K562 (cell line): Measurements from ENCODE around the gene LRRC7. TPM values are rescaled to one million over a fixed set of nuclear protein-coding genes. Genes with fewer than 3 reads are reported as not detected.

Experiments used
- ATAC-seq: fragments of 200-7000 bp; cut with Tn5 transposase; 3 replicates; pipeline ENCODE4 v1.9.1; 2020; ENCODE audit warnings: moderate library complexity
- BruUV-seq: library from RNA; stranded (reverse); fragments of 400-500 nt; replicated peaks from 2 replicates; lab custom pipeline; 2021; lab: Mats Ljungman, UMichigan
- CTCF ChIA-PET: fragments of 300-600 bp; formaldehyde crosslinking; extraction: SDS; loops from one replicate; lab custom pipeline; 2021; ENCODE audit warnings: low intra/inter-chr PET ratio; lab: Yijun Ruan, JAX
- POLR2A ChIA-PET: fragments of 300-600, 350-650 bp; sonication (Branson Sonifier 250); formaldehyde crosslinking; extraction: SDS; loops from one replicate; lab custom pipeline; 2021; ENCODE audit warnings: antibody characterized with exemption, inconsistent platforms; lab: Yijun Ruan, JAX
- DNase-seq, 4 experiments: peaks; one replicate each; pipeline versions ENCODE4 v3.0.0 to v3.0.0-alpha.2; 2011 to 2018; ENCODE audit warnings: low spot score in 3 of 4, mixed read lengths in 3 of 4; ENCODE audit errors: extremely low read depth in 1 of 4
- FAIRE-seq: peaks from 2 replicates; lab custom pipeline; 2011; peaks lifted over from hg19 to GRCh38; lab: Jason Lieb, UNC
- H2AFZ ChIP-seq: 2 replicates; pipeline ENCODE4 v1.6.0; 2011; ENCODE audit warnings: low read depth, low read length, control low read depth, inconsistent platforms
- H3K27ac ChIP-seq: fragments of 200-600 bp; 3 replicates; pipeline ENCODE4 v1.8.0; 2011; ENCODE audit warnings: low read depth, mild to moderate bottlenecking, control low read depth, inconsistent platforms, low read length, moderate library complexity, mixed read lengths; ENCODE audit errors: extremely low read depth
- H3K27me3 ChIP-seq, 2 experiments: fragments of 300-600 bp in 1 of 2; 2 replicates in 1 of 2; 3 replicates in 1 of 2; pipeline versions ENCODE4 v1.6.0 to v1.8.0; 2011; ENCODE audit warnings: inconsistent platforms in 2 of 2, low read length in 2 of 2, mild to moderate bottlenecking in 1 of 2, mixed read lengths in 1 of 2, moderate library complexity in 1 of 2; ENCODE audit not compliant: control insufficient read depth in 2 of 2, insufficient read depth in 2 of 2
- H3K36me3 ChIP-seq: fragments of 300-600 bp; 3 replicates; pipeline ENCODE4 v1.8.0; 2011; ENCODE audit warnings: mild to moderate bottlenecking, low read length, inconsistent platforms; ENCODE audit not compliant: control insufficient read depth, insufficient read depth
- H3K4me1 ChIP-seq, 2 experiments: fragments of 200-600 bp in 1 of 2; replicated peaks in 1 of 2; 2 replicates in 1 of 2; 3 replicates in 1 of 2; pipeline versions ENCODE4 v1.5.1 to v1.8.0; 2011; ENCODE audit warnings: inconsistent platforms in 2 of 2, low read length in 2 of 2, mild to moderate bottlenecking in 1 of 2, mixed read lengths in 1 of 2, moderate library complexity in 1 of 2; ENCODE audit not compliant: control insufficient read depth in 2 of 2, insufficient read depth in 2 of 2
- H3K4me2 ChIP-seq: 2 replicates; pipeline ENCODE4 v1.6.1; 2011; ENCODE audit warnings: low read length, control low read depth, inconsistent platforms, mixed read lengths; ENCODE audit not compliant: insufficient read depth
- H3K4me3 ChIP-seq: fragments of 200-600 bp; sonication (generic), shearing (Covaris generic); 2 replicates; pipeline ENCODE4 v1.5.1; 2016; ENCODE audit warnings: control low read depth, inconsistent platforms
- H3K79me2 ChIP-seq: fragments of 200-600 bp; 3 replicates; pipeline ENCODE4 v1.8.0; 2011; ENCODE audit warnings: low read length, inconsistent platforms; ENCODE audit not compliant: control insufficient read depth, insufficient read depth
- H3K9ac ChIP-seq, 2 experiments: 2 replicates each; pipeline versions ENCODE4 v1.6.0 to v1.6.1; 2011; ENCODE audit warnings: low read depth in 2 of 2, low read length in 2 of 2, control low read depth in 1 of 2, inconsistent platforms in 1 of 2, mild to moderate bottlenecking in 1 of 2, mixed read lengths in 1 of 2; ENCODE audit not compliant: insufficient read depth in 1 of 2
- H3K9me1 ChIP-seq: one replicate; pipeline ENCODE4 v1.6.0; 2011; ENCODE audit warnings: inconsistent platforms, mild to moderate bottlenecking, low read length, moderate library complexity; ENCODE audit not compliant: control insufficient read depth, insufficient read depth
- H3K9me3 ChIP-seq: replicated peaks from 2 replicates; pipeline ENCODE4 v1.5.1; 2011; ENCODE audit warnings: low read depth, low read length, inconsistent platforms; ENCODE audit not compliant: control insufficient read depth, insufficient read depth
- H4K20me1 ChIP-seq: replicated peaks from 2 replicates; pipeline ENCODE4 v1.6.1; 2011; ENCODE audit warnings: low read length, inconsistent platforms, mixed read lengths; ENCODE audit not compliant: control insufficient read depth, insufficient read depth
- GTF2F1 ChIP-seq: IDR thresholded peaks from 2 replicates; pipeline ENCODE4 v1.6.1; 2011; ENCODE audit warnings: low read depth, low read length, improper control_type of control experiment
- SNRNP70 ChIP-seq: fragments of 200-400 bp; formaldehyde crosslinking; optimal IDR thresholded peaks from 2 replicates; pipeline ENCODE3; 2017; ENCODE audit warnings: low read depth, low read length
- TCF7 ChIP-seq: sonication (generic); IDR thresholded peaks from 2 replicates; pipeline ENCODE4 v1.6.1; 2016; ENCODE audit warnings: antibody characterized with exemption, borderline replicate concordance
- WGBS: fragments of 100-300 bp; shearing (Covaris generic); methylation state at CpG from one replicate; pipeline ENCODE4 v1.1.6; 2016; ENCODE audit warnings: low coverage, mixed read lengths; ENCODE audit not compliant: insufficient coverage; ENCODE audit errors: missing lambda C conversion rate; 5-methylcytosine and 5-hydroxymethylcytosine counted together
- in situ Hi-C: fragments of 300-500 bp; cut with MboI; formaldehyde crosslinking; loops from 4 replicates; pipeline ENCODE4 v1.15.0; 2018; ENCODE audit warnings: inconsistent platforms, mixed read lengths
- intact Hi-C: fragments of 100-400 bp; cut with micrococcal nuclease; formaldehyde crosslinking; loops from 2 replicates; pipeline ENCODE4 v1.14.2; 2022
- polyA plus RNA-seq, 8 experiments: library from polyadenylated mRNA; depleted of rRNA in 4 of 8; stranded (reverse) in 5 of 8; unstranded in 3 of 8; fragments of >200 nt; fragmentation: Nextera tagmentation in 2 of 8; fragmentation: Illumina TruSeq in 1 of 8; extraction: Ambion mirVana in 2 of 8; extraction: Trizol in 1 of 8; gene quantifications; 2 replicates each; pipeline versions ENCODE4 v1.2.1 to v1.2.3, GENCODE V29; 2011 to 2014; ENCODE audit warnings: inconsistent platforms in 1 of 8, missing spikeins in 1 of 8
- total RNA-seq, 7 experiments: library from RNA; depleted of rRNA in 6 of 7; stranded (reverse); fragments of >200 nt in 6 of 7; fragmentation: Illumina TruSeq in 2 of 7; extraction: Trizol in 2 of 7; gene quantifications; 2 replicates each; pipeline versions ENCODE4 v1.2.1 to v1.2.3, GENCODE V29; 2011 to 2021; ENCODE audit warnings: low replicate concordance in 1 of 7
- TF ChIP-seq, protein P1 (sequence below): fragments of 250-450 bp; sonication (Bioruptor Pico); IDR thresholded peaks from 2 replicates; pipeline ENCODE4 v1.5.0; 2020; ENCODE audit warnings: mild to moderate bottlenecking
- TF ChIP-seq, protein P2 (sequence below): fragments of 200-800 bp; sonication (Bioruptor generic); IDR thresholded peaks from 2 replicates; pipeline ENCODE4 v1.6.1; 2017; ENCODE audit warnings: missing genetic modification characterization, missing compliant biosample characterization

Gene LRRC7
- total and polyA plus RNA-seq, 9 of the 15 experiments (the other 6 are each of a cell fraction or from before 2014, with no cell fraction given): 0.09 to 0.94 (median 0.49) TPM

DNA sequence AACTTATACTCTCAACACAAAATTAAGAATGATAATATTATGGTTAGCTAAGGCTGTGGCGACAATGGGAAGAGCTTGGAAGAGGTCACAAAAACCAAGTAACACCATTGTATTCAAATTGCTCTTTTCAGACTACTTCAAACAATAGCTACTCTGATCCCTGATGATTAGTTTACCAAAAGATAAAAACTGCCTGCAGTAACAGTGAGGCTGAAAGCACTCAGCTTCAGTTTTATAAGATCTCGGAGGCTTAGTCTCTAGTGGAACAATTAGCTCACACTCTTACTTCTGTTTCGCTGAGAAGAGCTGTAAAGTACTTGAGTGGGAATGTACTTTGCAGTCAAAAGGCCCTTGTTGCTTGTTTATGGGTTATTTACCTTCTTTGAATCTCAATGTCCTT is 278.5 kb downstream of the LRRC7 start:
- Histone ChIP-seq H3K9me1 (no peaks in the 10 kb centered on the region), H3K36me3 (no peaks in the 10 kb centered on the region), H2AFZ (no peak overlapping the region), H3K4me1 (no peaks in the 10 kb centered on the region), H3K27me3 (no peaks in the 10 kb centered on the region), H3K4me3 (no peak overlapping the region)
- CTCF ChIA-PET: no interaction called here
- no peak for FAIRE-seq
- no TSS peak for BruUV-seq
- POLR2A ChIA-PET: no interaction called here
- intact Hi-C loops: no loop called here
- TF ChIP-seq, protein P1, sequence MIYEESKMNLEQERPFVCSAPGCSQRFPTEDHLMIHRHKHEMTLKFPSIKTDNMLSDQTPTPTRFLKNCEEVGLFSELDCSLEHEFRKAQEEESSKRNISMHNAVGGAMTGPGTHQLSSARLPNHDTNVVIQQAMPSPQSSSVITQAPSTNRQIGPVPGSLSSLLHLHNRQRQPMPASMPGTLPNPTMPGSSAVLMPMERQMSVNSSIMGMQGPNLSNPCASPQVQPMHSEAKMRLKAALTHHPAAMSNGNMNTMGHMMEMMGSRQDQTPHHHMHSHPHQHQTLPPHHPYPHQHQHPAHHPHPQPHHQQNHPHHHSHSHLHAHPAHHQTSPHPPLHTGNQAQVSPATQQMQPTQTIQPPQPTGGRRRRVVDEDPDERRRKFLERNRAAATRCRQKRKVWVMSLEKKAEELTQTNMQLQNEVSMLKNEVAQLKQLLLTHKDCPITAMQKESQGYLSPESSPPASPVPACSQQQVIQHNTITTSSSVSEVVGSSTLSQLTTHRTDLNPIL (CRISPR knock-in tag): no peak
- no peak for TF ChIP-seq SNRNP70
- TF ChIP-seq, protein P2, sequence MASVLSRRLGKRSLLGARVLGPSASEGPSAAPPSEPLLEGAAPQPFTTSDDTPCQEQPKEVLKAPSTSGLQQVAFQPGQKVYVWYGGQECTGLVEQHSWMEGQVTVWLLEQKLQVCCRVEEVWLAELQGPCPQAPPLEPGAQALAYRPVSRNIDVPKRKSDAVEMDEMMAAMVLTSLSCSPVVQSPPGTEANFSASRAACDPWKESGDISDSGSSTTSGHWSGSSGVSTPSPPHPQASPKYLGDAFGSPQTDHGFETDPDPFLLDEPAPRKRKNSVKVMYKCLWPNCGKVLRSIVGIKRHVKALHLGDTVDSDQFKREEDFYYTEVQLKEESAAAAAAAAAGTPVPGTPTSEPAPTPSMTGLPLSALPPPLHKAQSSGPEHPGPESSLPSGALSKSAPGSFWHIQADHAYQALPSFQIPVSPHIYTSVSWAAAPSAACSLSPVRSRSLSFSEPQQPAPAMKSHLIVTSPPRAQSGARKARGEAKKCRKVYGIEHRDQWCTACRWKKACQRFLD (CRISPR knock-in tag): no peak
- no peak for TF ChIP-seq TCF7
- TF ChIP-seq GTF2F1: no peak
- TF ChIP-seq, all 486 proteins: peak for 0
- H3K27ac ChIP-seq: no peak overlapping the region
- H3K79me2 ChIP-seq: no peaks in the 10 kb centered on the region
- H3K4me2 ChIP-seq: no peak overlapping the region
- in situ Hi-C loops: no loop called here
- no peaks in the 10 kb centered on the region for H3K9me3 ChIP-seq
- 2% methylated on average over 3 of the region's 3 CpGs for WGBS
- no peak for DNase-seq
- no peaks in the 10 kb centered on the region for H4K20me1 ChIP-seq
- H3K9ac ChIP-seq: no peak overlapping the region
- no peak for ATAC-seq
